BE2C (cell line): ENCODE measurements around the gene UHRF1.
A peak's percentile ranks its signal among the peaks of the same experiment; 100 is the strongest.
"Not testable (repeated sequence)": the region's sequence is repeated elsewhere in the genome, so short reads cannot be mapped to it uniquely, and the experiment has no call there.

Source experiments
- DNase-seq: peaks from one replicate; pipeline ENCODE4 v3.0.0-alpha.2; 2020
- H3K27me3 ChIP-seq: fragments of 250-450 bp; sonication (Bioruptor Pico); 2 replicates; pipeline ENCODE4 v1.5.1; 2020; ENCODE audit warnings: mild to moderate bottlenecking
- H3K36me3 ChIP-seq: fragments of 250-450 bp; sonication (Bioruptor Pico); 2 replicates; pipeline ENCODE4 v1.5.1; 2020; ENCODE audit warnings: mild to moderate bottlenecking
- H3K4me1 ChIP-seq: fragments of 250-450 bp; sonication (Bioruptor Pico); 2 replicates; pipeline ENCODE4 v1.5.1; 2020
- H3K4me3 ChIP-seq: 2 replicates; pipeline ENCODE4 v1.5.1; 2011; ENCODE audit warnings: low read depth, low read length
- H3K9me3 ChIP-seq: fragments of 250-450 bp; sonication (Bioruptor Pico); 2 replicates; pipeline ENCODE4 v1.5.1; 2020
- CTCF ChIP-seq: IDR thresholded peaks from 2 replicates; pipeline ENCODE4 v1.5.1; 2012; ENCODE audit warnings: mild to moderate bottlenecking, low read depth, low read length

UHRF1 gene

GRCh38 chr19:4974880-4975469 is 65.7 kb downstream of the UHRF1 start:
- Histone ChIP-seq H3K4me3 (no peak overlapping the region), H3K36me3 (peaks cover 10% of the 10 kb centered on the region), H3K9me3 (no peaks in the 10 kb centered on the region), H3K27me3 (no peaks in the 10 kb centered on the region), H3K4me1 (peaks cover 9% of the 10 kb centered on the region)
- TF ChIP-seq CTCF = no peak
- no peak for DNase-seq

- H3K4me1 ChIP-seq, DNase-seq, H3K9me3 ChIP-seq, H3K27me3 ChIP-seq, H3K36me3 ChIP-seq, H3K4me3 ChIP-seq: not testable (repeated sequence)
Measured at GRCh38 chr19:4975601-4976000, 66.3 kb downstream of the UHRF1 start.

- Histone ChIP-seq H3K4me1 (peaks cover 9% of the 10 kb centered on the region), H3K36me3 (peaks cover 10% of the 10 kb centered on the region), H3K9me3 (no peaks in the 10 kb centered on the region), H3K4me3 (peak overlapping the region; percentile 48), H3K27me3 (no peaks in the 10 kb centered on the region)
- peak; percentile 38 for TF ChIP-seq CTCF
- DNase-seq = no peak
Measured at GRCh38 chr19:4976401-4977298, 67.3 kb downstream of the UHRF1 start.

- no peak for TF ChIP-seq CTCF
- Histone ChIP-seq H3K4me3 (peak overlapping the region; percentile 48), H3K27me3 (no peaks in the 10 kb centered on the region), H3K36me3 (peaks cover 10% of the 10 kb centered on the region), H3K4me1 (peaks cover 9% of the 10 kb centered on the region), H3K9me3 (no peaks in the 10 kb centered on the region)
- DNase-seq = peak; percentile 72
Measured at GRCh38 chr19:4977299-4978174, 68.2 kb downstream of the UHRF1 start.

- H3K4me3 ChIP-seq = no peak overlapping the region
- no peak for TF ChIP-seq CTCF
- peaks cover 14% of the 10 kb centered on the region for H3K4me1 ChIP-seq
- no peaks in the 10 kb centered on the region for H3K9me3 ChIP-seq
- peaks cover 10% of the 10 kb centered on the region for H3K36me3 ChIP-seq
- no peaks in the 10 kb centered on the region for H3K27me3 ChIP-seq
- no peak for DNase-seq
Measured at GRCh38 chr19:4979211-4979807, 70.0 kb downstream of the UHRF1 start.

- TF ChIP-seq CTCF = no peak
- H3K4me3 ChIP-seq = no peak overlapping the region
- no peaks in the 10 kb centered on the region for H3K9me3 ChIP-seq
- H3K4me1 ChIP-seq = peaks cover 18% of the 10 kb centered on the region
- no peak for DNase-seq
- peaks cover 10% of the 10 kb centered on the region for H3K36me3 ChIP-seq
- no peaks in the 10 kb centered on the region for H3K27me3 ChIP-seq
Measured at GRCh38 chr19:4980067-4980466, 70.8 kb downstream of the UHRF1 start.
